Cardiac muscle cell (in vitro differentiated cells and primary cell): ENCODE measurements around the gene CXCR5. TPM values are rescaled to one million over a fixed set of nuclear protein-coding genes. Genes with fewer than 3 reads are reported as not detected.

Source experiments
- DNase-seq, 2 donors: peaks; one replicate each; pipeline versions ENCODE4 v3.0.0 to v3.0.0-alpha.2; 2010 to 2017; ENCODE audit warnings: low read depth in 1 of 2, low spot score in 1 of 2
- H3K27ac ChIP-seq: fragments of 200-600 bp; sonication (generic); 2 replicates; pipeline ENCODE4 v1.5.1; 2016
- H3K27me3 ChIP-seq: fragments of 200-600 bp; sonication (generic); 2 replicates; pipeline ENCODE4 v1.6.0; 2016; ENCODE audit warnings: control low read depth
- H3K36me3 ChIP-seq: fragments of 200-600 bp; sonication (generic); 2 replicates; pipeline ENCODE4 v1.5.1; 2016; ENCODE audit warnings: control low read depth
- H3K4me1 ChIP-seq: fragments of 200-600 bp; sonication (generic); 2 replicates; pipeline ENCODE4 v1.8.1; 2017; ENCODE audit warnings: low read depth, mild to moderate bottlenecking, mixed run types
- H3K4me3 ChIP-seq: fragments of 200-600 bp; sonication (generic); 2 replicates; pipeline ENCODE4 v1.5.1; 2016; ENCODE audit warnings: mild to moderate bottlenecking
- H3K9me3 ChIP-seq: fragments of 200-600 bp; sonication (generic); 2 replicates; pipeline ENCODE4 v1.5.1; 2017; ENCODE audit warnings: low read depth, mild to moderate bottlenecking, control low read depth
- polyA plus RNA-seq: library from polyadenylated mRNA; unstranded; fragments of >200 nt; fragmentation: Nextera tagmentation; extraction: Ambion mirVana; gene quantifications from 2 replicates; pipeline ENCODE4 v1.2.1, GENCODE V29; 2016
- total RNA-seq: library from RNA; depleted of rRNA; stranded (reverse); fragments of >200 nt; gene quantifications from 2 replicates; pipeline ENCODE4 v1.2.3, GENCODE V29; 2016
- TF ChIP-seq, protein P1 (sequence below): IDR thresholded peaks from 2 replicates; pipeline ENCODE4 v1.5.1; 2012; ENCODE audit warnings: low read depth, mild to moderate bottlenecking, low read length

The CXCR5 gene
- total and polyA plus RNA-seq, 2 experiments from 2014 or later: not detected

DNA sequence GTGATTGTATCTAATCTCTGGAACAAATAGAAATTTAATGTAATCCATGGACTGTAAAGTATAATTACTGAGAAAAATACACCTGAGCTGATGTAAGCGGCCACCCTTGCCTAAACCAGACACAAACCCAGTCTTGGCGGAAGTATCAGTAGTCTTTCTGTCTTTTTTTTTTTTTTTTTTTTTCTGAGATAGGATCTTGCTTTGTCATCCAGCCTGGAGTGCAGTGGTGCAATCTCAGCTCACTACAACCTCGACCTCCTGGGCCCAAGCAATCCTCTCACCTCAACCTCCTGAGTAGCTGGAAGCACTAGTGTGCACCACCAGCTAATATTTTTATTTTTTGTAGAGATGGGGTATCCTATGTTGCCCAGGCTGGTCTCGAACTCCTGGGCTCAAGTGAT, 5.5 kb upstream of the CXCR5 start:
- no peaks in the 10 kb centered on the region for H3K27me3 ChIP-seq
- H3K36me3 ChIP-seq: no peaks in the 10 kb centered on the region
- H3K4me3 ChIP-seq: no peak overlapping the region
- H3K27ac ChIP-seq: no peak overlapping the region
- no peaks in the 10 kb centered on the region for H3K4me1 ChIP-seq
- no peaks in the 10 kb centered on the region for H3K9me3 ChIP-seq
- TF ChIP-seq, protein P1, sequence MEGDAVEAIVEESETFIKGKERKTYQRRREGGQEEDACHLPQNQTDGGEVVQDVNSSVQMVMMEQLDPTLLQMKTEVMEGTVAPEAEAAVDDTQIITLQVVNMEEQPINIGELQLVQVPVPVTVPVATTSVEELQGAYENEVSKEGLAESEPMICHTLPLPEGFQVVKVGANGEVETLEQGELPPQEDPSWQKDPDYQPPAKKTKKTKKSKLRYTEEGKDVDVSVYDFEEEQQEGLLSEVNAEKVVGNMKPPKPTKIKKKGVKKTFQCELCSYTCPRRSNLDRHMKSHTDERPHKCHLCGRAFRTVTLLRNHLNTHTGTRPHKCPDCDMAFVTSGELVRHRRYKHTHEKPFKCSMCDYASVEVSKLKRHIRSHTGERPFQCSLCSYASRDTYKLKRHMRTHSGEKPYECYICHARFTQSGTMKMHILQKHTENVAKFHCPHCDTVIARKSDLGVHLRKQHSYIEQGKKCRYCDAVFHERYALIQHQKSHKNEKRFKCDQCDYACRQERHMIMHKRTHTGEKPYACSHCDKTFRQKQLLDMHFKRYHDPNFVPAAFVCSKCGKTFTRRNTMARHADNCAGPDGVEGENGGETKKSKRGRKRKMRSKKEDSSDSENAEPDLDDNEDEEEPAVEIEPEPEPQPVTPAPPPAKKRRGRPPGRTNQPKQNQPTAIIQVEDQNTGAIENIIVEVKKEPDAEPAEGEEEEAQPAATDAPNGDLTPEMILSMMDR: no peak
- DNase-seq: no peak

DNA sequence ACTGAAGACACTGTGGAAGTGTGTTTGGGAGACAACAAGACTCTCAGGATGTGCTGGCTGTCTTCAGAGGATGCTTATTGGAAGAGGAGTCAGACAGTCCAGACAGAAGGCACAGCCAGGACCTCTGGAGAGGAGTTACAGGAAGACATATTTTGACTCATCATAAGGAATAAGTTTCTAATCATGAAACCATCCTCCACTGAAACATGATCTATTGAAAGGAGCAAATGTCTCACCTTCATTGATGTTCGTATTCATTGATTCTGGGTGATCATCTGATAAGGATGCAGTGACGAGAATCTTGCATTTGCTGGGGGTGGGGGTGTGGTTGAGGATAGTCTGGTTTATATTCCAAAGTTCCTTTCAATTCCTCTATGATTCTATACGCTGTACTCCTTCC, 2.5 kb upstream of the CXCR5 start:
- Histone ChIP-seq H3K4me1 (no peaks in the 10 kb centered on the region), H3K27ac (no peak overlapping the region), H3K9me3 (no peaks in the 10 kb centered on the region), H3K4me3 (no peak overlapping the region), H3K36me3 (no peaks in the 10 kb centered on the region), H3K27me3 (no peaks in the 10 kb centered on the region)
- TF ChIP-seq, protein P1: no peak
- no peak for DNase-seq

- DNase-seq: no peak
- H3K4me3 ChIP-seq: no peak overlapping the region
- H3K36me3 ChIP-seq: no peaks in the 10 kb centered on the region
Observed at GRCh38 chr11:118882491-118882890, 1.2 kb upstream of the CXCR5 start.

DNA sequence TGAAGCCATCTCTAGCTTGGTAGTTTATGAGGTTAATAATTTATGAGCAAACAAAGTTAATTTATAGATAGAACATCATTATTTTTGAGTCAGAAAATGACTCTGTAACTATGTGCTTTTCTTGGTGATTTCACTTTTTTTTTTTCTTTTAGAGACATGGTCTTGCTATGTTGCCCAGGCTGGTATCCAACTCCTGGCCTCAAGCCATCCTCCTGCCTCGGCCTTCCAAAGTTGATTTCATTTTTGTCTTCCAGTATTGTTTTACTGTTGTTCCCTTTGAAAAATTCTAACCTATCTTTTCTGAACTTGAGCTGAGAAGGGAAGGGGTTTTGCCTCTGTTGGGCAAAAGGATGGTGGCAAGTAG, 706 bp upstream of the CXCR5 start:
- no peak for DNase-seq
- H3K4me1 ChIP-seq: peaks cover 6% of the 10 kb centered on the region
- no peak overlapping the region for H3K4me3 ChIP-seq
- H3K27me3 ChIP-seq: no peaks in the 10 kb centered on the region
- no peaks in the 10 kb centered on the region for H3K9me3 ChIP-seq
- TF ChIP-seq, protein P1: no peak
- H3K27ac ChIP-seq: no peak overlapping the region
- H3K36me3 ChIP-seq: no peaks in the 10 kb centered on the region

More at GRCh38 chr11:118882491-118882890, 1.2 kb upstream of the CXCR5 start:
- Histone ChIP-seq H3K27ac (no peak overlapping the region), H3K9me3 (no peaks in the 10 kb centered on the region), H3K27me3 (no peaks in the 10 kb centered on the region), H3K4me1 (peaks cover 1% of the 10 kb centered on the region)
- TF ChIP-seq, protein P1: no peak

GRCh38 chr11:118884875-118885274, 1.2 kb downstream of the CXCR5 start:
- Histone ChIP-seq H3K4me1 (peaks cover 22% of the 10 kb centered on the region), H3K36me3 (no peaks in the 10 kb centered on the region), H3K27me3 (no peaks in the 10 kb centered on the region), H3K27ac (no peak overlapping the region), H3K4me3 (no peak overlapping the region), H3K9me3 (no peaks in the 10 kb centered on the region)
- TF ChIP-seq, protein P1: no peak
- DNase-seq: no peak

DNA sequence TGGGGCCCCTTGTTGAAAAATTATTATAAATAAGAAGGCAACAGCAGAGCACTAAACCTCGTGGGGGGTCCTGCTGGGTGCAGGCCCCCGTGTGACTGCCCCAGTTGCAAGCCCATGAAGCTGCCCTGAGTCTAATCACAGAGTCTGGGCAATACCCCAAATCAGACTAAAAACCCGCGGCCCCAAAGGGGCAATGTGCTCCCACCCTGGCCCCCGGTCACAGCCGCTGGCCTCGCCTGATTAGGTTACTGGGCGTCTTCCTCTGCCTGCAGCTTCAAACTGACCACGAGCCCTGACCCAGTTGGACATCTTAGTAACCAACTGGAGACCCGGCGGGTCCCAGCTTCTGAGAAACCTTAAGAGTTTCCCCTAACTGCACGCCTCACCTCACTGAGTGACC, 1.6 kb downstream of the CXCR5 start:
- Histone ChIP-seq H3K4me3 (no peak overlapping the region), H3K27me3 (no peaks in the 10 kb centered on the region), H3K9me3 (no peaks in the 10 kb centered on the region), H3K27ac (no peak overlapping the region), H3K36me3 (no peaks in the 10 kb centered on the region), H3K4me1 (peaks cover 26% of the 10 kb centered on the region)
- TF ChIP-seq, protein P1: no peak
- DNase-seq: no peak
